Left hindlimb (tissue), 1 donor: Measurements from ENCODE around the gene ITLN1.
"Not testable (repeated sequence)": the region's sequence is repeated elsewhere in the genome, so short reads cannot be mapped to it uniquely, and the experiment has no call there.

Source experiments
- DNase-seq: peaks from one replicate; pipeline ENCODE4 v3.0.0-alpha.2; 2018

Gene ITLN1

DNA sequence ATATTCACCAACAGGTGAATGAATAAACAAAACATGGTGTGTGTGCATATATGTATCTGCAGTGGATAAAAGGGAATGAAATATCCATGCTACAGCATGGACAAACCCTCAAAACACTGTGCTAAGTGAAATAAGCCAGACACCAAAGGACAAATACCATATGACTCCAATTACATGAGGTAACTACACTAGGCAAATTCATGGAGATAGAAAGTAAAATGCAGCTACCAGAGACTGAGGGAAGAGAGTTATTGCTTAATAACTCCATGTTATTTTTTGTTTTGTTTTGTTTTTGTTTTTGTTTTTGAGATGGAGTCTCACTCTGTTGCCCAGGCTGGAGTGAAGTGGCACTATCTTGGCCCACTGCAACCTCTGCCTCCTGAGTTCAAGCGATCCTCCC is 2.4 kb downstream of the ITLN1 start:
- DNase-seq: no peak

DNA sequence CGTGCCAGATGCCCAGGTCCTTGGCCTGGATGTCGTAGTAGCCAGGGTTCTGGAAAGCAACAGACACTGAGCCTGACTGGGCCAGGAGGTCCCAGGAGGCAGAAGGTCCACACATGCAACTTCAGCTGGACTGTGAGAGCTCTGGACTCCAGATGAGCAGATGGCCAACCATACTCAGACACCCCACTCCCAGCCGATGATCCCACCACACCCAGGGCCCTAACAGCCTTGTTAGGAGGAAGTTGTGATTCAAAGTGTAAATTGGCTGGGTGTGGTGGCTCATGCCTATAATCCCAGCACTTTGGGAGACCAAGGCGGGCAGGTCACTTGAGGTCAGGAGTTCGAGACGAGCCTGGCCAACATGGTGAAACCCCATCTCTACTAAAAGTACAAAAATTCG is 3.7 kb downstream of the ITLN1 start:
- DNase-seq: not testable (repeated sequence)

DNA sequence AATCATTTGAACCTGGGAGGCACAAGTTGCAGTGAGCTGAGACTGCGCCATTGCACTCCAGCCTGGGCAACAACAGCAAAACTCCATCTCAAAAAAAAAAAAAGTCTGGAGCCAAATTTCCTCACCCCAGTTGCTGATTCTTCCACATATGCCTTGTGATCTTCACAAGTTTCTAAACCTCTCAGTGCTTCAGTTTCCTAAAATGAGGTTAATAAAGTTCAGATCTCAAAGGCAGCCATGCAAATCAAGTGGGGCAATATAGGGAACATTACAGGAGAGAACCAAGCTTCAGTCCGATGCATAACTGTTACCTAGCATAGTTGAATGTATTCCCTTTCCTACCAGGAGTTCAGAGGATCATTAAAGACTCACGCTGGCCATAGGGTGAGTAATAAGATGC is 4.8 kb downstream of the ITLN1 start:
- DNase-seq: no peak

DNA sequence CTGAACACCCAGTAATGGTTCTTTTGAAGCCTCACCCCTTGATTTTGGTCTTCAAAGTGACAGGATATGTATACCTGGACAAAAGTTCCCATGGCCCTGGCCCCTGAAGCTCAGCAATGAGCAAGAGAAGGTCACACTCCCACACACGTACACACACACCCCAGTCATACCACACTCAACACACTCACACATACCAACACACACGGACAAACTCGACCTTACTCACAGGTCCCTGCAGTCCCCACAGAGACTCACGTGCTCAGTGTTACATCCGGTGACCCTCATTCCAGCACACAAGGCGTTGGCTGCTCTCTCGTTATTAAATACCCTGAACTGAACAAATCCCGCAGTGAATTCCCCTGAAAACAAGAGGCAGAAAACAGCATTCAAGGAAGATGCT is 5.9 kb downstream of the ITLN1 start:
- DNase-seq: no peak

GRCh38 chr1:160877221-160877620 is 7.8 kb downstream of the ITLN1 start:
- DNase-seq: no peak

- DNase-seq: no peak
These were observed 8.7 kb downstream of the ITLN1 start for GRCh38 chr1:160876311-160876710.

DNA sequence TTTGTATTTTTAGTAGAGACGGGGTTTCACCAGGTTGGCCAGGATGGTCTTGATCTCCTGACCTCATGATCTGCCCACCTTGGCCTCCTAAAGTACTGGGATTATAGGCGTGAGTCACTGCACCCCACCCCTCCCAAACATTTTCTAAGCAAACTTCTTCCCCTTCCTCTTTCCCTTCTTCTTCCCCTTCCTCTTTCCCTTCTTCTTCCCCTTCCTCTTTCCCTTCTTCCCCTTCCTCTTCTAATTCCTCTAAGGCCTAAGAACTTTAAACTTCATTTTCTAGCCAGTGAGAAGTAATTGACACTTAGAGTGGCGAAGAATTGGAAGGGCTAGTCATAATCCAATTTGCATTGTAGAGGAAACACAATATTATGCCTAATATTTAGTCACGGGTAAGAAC is 9.4 kb downstream of the ITLN1 start:
- DNase-seq: not testable (repeated sequence)

DNA sequence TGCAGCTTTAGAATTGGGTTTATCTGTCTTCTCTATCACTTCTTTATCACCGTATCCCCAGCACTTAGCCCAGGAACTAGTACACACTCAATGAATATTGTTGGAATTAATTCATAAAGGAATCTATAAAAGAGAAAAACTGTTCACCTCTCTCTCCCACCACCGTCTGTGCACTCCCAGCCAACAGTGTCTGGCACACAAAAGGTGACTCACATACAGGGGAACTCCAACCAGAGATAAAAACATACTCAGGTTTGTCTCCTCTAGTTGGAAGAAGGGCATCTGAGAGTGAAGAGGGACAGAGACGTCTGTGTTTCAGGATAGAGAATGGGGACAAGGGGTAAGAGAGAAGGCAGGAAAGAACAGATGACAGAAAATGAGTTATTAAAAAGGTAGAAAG is 10.0 kb downstream of the ITLN1 start:
- DNase-seq: no peak

DNA sequence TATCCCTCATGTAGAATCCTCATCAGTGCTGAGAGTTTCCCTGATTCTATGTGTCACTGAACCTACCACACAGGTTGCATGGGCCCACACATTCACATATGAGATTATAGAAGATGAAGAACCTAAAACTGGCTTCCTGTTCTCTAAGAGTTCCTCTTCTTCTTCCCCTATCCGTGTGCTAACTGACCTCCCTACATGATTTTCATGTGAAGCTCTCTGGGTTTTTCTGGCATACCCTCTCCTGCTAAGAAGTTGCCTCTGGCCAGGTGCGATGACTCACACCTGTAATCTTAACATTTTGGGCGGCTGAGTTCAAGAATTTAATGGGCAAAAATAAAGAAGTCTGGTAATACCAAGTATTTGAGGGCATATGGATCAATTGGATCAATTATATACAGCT is 16.8 kb downstream of the ITLN1 start:
- no peak for DNase-seq

DNA sequence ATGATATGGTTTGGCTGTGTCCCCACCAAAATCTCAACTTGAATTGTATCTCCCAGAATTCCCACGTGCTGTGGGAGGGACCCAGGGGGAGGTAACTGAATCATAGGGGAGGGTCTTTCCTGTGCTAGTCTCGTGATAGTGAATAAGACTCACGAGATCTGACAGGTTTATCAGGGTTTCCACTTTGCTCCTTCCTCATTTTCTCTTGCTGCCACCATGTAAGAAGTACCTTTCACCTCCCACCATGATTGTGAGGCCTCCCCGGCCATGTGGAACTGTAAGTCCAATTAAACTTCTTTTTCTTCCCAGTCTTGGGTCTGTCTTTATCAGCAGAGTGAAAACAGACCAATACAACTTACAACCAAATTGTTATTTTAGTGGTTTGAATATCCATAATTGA is 17.3 kb downstream of the ITLN1 start:
- DNase-seq: not testable (repeated sequence)

DNA sequence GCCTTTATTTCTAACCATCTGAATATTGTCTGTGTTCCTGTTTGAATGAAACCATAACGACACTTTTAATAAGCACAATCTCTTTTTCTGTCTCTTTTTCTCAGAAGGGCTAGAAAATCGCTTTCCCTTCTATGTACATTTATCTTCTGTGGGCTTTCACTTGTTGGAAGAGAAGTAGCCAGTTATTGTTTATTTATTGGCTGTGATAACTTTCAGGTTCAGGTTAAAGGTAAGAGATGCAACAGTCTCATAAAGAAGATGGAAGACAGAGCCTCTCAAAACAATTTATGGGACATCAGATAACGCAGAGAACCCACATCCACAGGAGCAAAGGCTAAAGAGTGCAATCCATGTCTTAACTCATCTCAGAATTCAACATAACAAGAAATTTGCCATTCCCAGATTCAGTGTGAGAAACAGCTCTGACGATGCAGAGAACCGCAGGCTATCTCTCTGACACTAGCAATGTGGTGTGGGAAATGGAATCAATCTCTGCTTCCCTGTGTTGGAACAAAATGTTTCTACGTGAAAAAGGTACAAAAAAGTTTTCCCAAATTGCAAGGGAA is 18.2 kb downstream of the ITLN1 start:
- no peak for DNase-seq

DNA sequence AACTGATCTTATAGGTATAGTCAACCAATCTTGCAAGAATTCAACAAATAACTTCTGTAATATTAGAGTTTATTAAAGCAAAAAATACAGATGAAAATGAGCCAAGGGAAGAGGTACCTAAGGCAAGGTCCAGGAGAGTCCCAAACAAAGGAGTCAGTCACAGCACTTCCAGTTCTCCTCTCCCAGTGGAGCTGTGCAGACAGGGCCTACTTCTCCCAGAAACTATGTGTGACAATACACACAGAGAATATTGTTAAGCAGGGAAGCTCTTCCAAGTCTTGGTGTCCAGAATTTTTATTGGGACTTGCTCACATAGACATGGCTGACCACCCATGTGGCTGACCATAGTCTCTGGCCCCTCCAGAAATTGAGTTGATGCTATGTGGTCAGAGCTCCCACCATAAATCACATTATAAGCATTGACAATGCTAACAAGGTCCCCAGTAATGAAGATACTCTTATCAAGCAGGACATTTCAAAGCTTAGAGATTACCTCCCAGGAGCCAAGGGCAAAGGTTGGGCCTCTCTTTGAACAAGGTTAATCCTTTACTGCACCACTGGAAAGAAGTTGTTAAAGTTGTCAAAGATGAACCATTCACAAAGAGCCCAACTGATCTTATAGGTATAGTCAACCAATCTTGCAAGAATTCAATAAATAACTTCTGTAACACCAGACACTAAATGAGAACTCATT is 18.8 kb downstream of the ITLN1 start:
- no peak for DNase-seq

GRCh38 chr1:160865337-160865736 is 19.6 kb downstream of the ITLN1 start:
- DNase-seq: no peak

DNA sequence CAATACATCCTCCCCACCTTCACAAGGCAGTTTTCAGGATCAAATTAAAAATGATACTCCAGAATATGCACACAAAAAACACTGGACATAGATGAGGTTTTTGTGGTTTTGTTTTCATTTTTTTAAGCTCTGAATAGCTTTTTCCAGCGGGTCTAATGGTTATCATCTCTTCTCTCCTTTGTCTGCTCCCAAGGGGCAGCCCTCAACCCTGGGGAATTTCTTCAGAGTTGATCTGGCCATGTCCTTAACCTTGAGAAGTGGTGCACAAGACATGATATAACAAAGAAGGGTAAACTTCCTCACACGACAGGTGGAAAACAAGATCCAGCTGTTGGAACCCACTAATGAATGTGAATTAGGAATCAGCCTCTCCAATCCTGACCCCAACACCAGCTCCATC is 20.8 kb downstream of the ITLN1 start:
- no peak for DNase-seq

GRCh38 chr1:160863774-160864131 is 21.2 kb downstream of the ITLN1 start:
- DNase-seq: no peak

DNA sequence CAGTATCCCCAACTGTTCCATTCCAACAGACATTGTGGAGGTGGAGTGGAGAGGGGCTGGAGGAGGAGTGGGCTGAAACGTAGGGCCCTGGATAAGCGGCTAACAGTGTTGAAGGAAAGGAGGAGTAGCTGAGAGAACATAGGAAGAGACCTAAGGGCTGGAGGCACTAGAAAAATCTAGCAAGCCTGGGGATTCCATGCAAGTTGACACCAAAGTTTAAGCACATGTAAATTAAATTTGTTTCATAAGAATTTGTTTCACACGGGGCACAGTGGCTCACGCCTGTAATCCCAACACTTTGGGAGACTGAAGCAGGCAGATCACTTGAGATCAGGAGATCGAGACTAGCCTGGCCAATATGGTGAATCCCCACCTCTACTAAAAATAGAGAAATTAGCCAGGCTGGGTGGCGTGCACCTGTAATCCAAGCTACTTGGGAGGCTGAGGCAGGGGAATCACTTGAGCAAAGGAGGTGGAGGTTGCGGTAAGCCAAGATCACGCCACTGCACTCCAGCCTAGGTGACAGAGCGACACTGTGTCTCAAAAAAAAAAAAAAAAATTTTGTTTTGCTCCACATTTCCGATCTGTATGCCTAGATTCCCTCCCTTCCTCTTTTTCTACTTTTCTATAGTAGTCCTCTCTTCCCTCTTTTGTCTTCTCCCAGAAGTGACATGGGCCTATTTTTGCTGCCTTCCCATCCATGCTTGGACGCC is 21.8 kb downstream of the ITLN1 start:
- DNase-seq: no peak

- no peak for DNase-seq
These were observed 22.5 kb downstream of the ITLN1 start, which contains the start of gene CD244 for GRCh38 chr1:160862203-160863060. TSS of gene CD244 (minus strand) at chr1:160862887. CDS start at chr1:160862677, 210 bp downstream.

DNA sequence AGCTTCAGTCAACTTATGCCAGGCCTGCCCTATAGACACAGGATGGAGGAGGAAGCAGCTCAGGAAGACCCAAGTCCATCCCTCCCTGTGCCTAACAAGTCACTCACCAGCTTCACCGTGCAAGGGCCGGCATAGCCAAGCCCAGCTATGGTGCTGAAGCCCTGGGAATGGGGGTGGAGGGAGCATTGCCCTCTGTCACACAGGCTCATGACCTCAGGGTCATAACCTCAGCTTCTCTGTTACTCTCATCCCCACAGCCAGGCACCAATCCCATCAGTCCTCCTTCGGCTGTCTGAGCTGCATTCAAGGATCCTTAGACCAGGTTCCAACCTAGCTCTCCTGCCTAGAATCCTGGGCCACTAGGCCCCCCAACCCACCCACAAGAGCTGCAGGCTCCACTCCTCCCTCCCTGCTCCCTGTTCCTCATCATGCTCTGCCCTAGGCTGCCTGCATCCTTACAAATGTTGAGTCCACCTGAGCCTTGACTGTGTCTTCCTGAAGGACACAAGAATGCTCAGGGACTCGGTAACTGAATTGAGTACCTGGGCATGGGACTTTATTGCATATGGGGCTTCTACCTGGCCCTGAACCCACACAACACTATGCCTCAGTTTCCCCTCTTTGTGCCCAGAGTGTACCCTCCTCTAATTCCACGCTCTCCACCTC is 24.0 kb downstream of the ITLN1 start:
- DNase-seq: no peak

- DNase-seq: no peak
These were observed 25.8 kb downstream of the ITLN1 start for GRCh38 chr1:160859166-160859565.

DNA sequence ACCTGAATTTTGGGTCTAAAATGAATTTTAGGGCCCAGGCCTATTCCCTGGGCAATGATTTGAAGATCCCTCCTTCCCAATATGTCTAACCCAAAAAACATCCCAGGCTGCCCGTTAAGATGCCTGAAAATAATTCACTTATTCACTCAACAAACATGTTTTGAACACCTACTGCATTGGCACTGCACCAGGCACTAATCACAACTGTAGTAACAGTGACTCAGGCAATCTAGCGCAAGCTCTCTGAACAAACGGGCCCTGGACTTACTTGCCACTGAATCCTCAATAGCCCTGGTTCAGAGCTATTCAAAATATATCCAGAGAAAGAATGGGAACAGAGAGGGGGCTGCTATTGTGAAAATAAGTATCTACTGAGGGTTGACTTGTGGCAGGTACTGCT is 26.5 kb downstream of the ITLN1 start:
- no peak for DNase-seq

DNA sequence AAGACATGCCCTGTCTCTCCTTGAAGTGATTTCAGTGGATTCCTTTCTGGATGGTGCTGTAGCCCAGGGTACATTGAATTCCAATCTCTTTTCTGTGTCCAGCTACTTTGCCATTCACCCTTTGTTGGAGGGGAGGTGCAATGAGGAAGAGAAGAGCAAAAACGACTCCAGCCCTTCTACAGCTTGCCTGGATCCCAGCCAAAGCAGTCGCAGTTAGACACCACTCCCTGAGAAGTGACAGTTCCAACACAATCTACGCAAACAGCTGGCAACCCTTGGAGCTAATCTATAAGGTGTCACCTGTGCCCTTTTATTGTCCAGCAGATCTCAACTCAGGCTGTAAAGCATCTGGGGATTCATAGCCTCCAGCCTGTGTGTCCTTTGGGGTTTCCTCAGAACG is 26.9 kb downstream of the ITLN1 start:
- DNase-seq: no peak

- no peak for DNase-seq
These were observed 29.6 kb downstream of the ITLN1 start for GRCh38 chr1:160855181-160855981.
